ENCODE measurements around the gene NAV2.

Gene NAV2

DNA sequence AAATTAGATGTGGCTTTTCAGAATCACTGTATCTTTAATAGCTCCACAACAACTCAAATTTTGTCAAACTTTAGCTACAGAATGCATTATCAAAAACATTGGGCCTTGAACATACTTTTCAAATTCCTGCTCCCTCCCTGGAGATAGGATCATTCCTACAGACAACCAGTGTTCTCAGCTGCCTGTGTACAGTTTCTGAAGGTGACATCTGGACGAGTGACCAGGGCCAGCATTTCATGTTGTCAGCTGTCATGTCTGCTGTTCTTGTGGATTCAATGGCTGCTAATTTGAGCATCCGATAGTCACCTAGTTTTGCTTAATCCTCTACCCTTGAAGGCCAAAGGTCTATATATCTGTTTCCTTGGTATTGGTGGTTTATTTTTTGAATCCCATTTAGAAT lies 259.5 kb downstream of the NAV2 start:
- Histone ChIP-seq H3K27ac (ENCODE audit: insufficient read depth in 1 of 2, low read depth in 1 of 2, low read length in 2 of 2, poor library complexity in 1 of 2, severe bottlenecking in 2 of 2) (no peak overlapping the region), H3K36me3 (ENCODE audit: control insufficient read depth in 4 of 4, insufficient read depth in 4 of 4, low read length in 3 of 4) (no peaks in the 10 kb centered on the region), H3K4me1 (ENCODE audit: control extremely low read depth in 1 of 4, control insufficient read depth in 4 of 4, insufficient read depth in 4 of 4, low read length in 3 of 4) (no peaks in the 10 kb centered on the region), H3K27me3 (replicated peaks in 2 of 5; ENCODE audit: control insufficient read depth in 4 of 5, insufficient read depth in 5 of 5, low read length in 4 of 5) (peaks cover 0 to 6% (median 0%) of the 10 kb centered on the region in 5 experiments), H3K9me3 (ENCODE audit: control extremely low read depth in 1 of 5, control insufficient read depth in 4 of 5, insufficient read depth in 2 of 5, low read depth in 1 of 5, low read length in 4 of 5) (no peaks in the 10 kb centered on the region), H3K4me3 (ENCODE audit: control insufficient read depth in 1 of 7, extremely low read depth in 1 of 7, insufficient read depth in 4 of 7, low read depth in 2 of 7, low read length in 6 of 7) (no peak overlapping the region)
- POLR2A ChIA-PET, result no interaction called here
- CTCF ChIA-PET, result interaction anchor here (0.6 to 1.3 kb wide), 2 partner anchors 10 to 13 kb away, joined by 3 to 4 read pairs; no protein-coding TSS in a partner anchor
- DNase-seq, result no peak
- WGBS (ENCODE audit: insufficient coverage), result 100% methylated on average over 1 of the region's 2 CpGs

DNA sequence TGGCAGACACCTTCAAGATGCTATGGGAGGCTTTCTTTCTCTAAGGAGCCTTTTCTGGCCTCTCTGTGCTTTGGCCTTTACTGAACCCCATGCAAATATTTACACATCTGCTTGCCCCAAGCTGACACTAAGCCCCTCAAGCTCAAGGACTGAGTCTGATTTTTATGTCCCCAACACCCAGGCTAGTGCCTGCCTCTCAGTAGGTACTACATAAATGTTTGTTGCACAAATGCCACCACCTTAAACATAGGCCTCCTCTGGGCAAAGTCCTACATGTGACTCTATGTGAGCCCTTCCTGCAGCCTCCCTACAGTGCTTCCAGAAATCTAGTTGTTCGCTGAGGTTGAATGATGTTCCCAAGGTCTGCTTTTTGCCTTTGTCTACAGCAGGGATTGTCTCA lies 260.0 kb downstream of the NAV2 start:
- Histone ChIP-seq H3K9me3 (ENCODE audit: control extremely low read depth in 1 of 5, control insufficient read depth in 4 of 5, insufficient read depth in 2 of 5, low read depth in 1 of 5, low read length in 4 of 5) (no peaks in the 10 kb centered on the region), H3K4me1 (ENCODE audit: control extremely low read depth in 1 of 4, control insufficient read depth in 4 of 4, insufficient read depth in 4 of 4, low read length in 3 of 4) (no peaks in the 10 kb centered on the region), H3K27ac (ENCODE audit: insufficient read depth in 1 of 2, low read depth in 1 of 2, low read length in 2 of 2, poor library complexity in 1 of 2, severe bottlenecking in 2 of 2) (no peak overlapping the region), H3K4me3 (ENCODE audit: control insufficient read depth in 1 of 7, extremely low read depth in 1 of 7, insufficient read depth in 4 of 7, low read depth in 2 of 7, low read length in 6 of 7) (no peak overlapping the region), H3K36me3 (ENCODE audit: control insufficient read depth in 4 of 4, insufficient read depth in 4 of 4, low read length in 3 of 4) (no peaks in the 10 kb centered on the region), H3K27me3 (replicated peaks in 2 of 5; ENCODE audit: control insufficient read depth in 4 of 5, insufficient read depth in 5 of 5, low read length in 4 of 5) (peaks cover 0 to 5% (median 0%) of the 10 kb centered on the region in 5 experiments)
- 100% methylated on average over 1 of the region's 1 CpG for WGBS (ENCODE audit: insufficient coverage)
- ChIA-PET CTCF (interaction anchor here (0.6 kb wide), 1 partner anchor 13 kb away, joined by 4 read pairs; no protein-coding TSS in a partner anchor), POLR2A (no interaction called here)
- no peak for DNase-seq

DNA sequence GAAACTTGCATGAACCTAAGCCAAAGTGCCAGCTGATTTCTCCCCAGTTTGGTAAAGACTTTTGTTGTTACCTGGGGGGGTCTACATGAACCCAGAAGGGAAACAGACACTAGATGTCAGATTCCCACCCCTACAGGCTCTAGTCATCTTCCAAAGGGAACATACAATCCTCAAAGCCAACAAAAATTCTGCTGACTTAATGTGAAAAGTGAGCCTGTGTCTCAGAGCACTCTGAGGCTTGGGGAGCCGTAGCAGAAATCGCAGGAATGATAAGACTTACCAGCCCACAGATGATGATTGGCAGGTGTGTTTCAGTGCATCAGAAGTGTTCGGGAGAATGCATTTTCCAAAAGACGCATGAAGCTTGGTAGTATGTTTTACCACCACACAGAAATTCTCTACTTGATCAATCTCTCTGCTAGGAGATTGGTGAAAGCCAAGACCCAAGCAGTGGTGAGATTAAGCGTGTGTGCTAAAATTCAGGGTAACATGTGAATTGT lies 260.5 kb downstream of the NAV2 start:
- WGBS (ENCODE audit: insufficient coverage), result 100% methylated on average over 4 of the region's 5 CpGs
- ChIA-PET POLR2A (no interaction called here), CTCF (no interaction called here)
- Histone ChIP-seq H3K4me1 (ENCODE audit: control extremely low read depth in 1 of 4, control insufficient read depth in 4 of 4, insufficient read depth in 4 of 4, low read length in 3 of 4) (no peaks in the 10 kb centered on the region), H3K27me3 (replicated peaks in 2 of 5; ENCODE audit: control insufficient read depth in 4 of 5, insufficient read depth in 5 of 5, low read length in 4 of 5) (peaks cover 0 to 5% (median 0%) of the 10 kb centered on the region in 5 experiments), H3K9me3 (ENCODE audit: control extremely low read depth in 1 of 5, control insufficient read depth in 4 of 5, insufficient read depth in 2 of 5, low read depth in 1 of 5, low read length in 4 of 5) (no peaks in the 10 kb centered on the region), H3K4me3 (ENCODE audit: control insufficient read depth in 1 of 7, extremely low read depth in 1 of 7, insufficient read depth in 4 of 7, low read depth in 2 of 7, low read length in 6 of 7) (no peak overlapping the region), H3K36me3 (ENCODE audit: control insufficient read depth in 4 of 4, insufficient read depth in 4 of 4, low read length in 3 of 4) (no peaks in the 10 kb centered on the region), H3K27ac (ENCODE audit: insufficient read depth in 1 of 2, low read depth in 1 of 2, low read length in 2 of 2, poor library complexity in 1 of 2, severe bottlenecking in 2 of 2) (no peak overlapping the region)
- DNase-seq, result no peak

DNA sequence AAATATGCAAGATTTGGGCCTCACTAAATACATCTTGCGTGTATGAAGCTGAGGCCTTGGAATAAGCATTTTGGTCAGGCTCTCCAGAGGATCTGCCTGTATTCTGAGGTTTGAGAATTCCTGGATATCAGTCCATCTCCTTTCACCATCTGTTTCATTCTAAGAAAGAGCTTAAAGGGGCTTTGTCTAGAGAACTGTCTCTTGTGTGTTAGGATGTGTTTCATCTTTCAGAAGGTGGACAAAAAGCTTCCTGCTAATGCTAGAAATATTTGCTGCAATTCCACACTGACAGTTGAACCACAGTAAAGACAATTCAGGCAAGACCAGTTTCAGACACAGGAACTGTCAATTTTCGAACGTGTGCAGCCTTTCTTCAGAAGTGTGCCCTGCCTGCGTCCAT lies 262.2 kb downstream of the NAV2 start:
- WGBS (ENCODE audit: insufficient coverage), result 100% methylated on average over 1 of the region's 4 CpGs
- peak overlapping the region in 1 of 2 experiments; percentile 36 for H3K27ac ChIP-seq (ENCODE audit: insufficient read depth in 1 of 2, low read depth in 1 of 2, low read length in 2 of 2, poor library complexity in 1 of 2, severe bottlenecking in 2 of 2)
- peaks cover 0 to 8% (median 0%) of the 10 kb centered on the region in 5 experiments for H3K27me3 ChIP-seq (replicated peaks in 2 of 5; ENCODE audit: control insufficient read depth in 4 of 5, insufficient read depth in 5 of 5, low read length in 4 of 5)
- no peaks in the 10 kb centered on the region for H3K4me1 ChIP-seq (ENCODE audit: control extremely low read depth in 1 of 4, control insufficient read depth in 4 of 4, insufficient read depth in 4 of 4, low read length in 3 of 4)
- no peak for DNase-seq
- H3K4me3 ChIP-seq (ENCODE audit: control insufficient read depth in 1 of 7, extremely low read depth in 1 of 7, insufficient read depth in 4 of 7, low read depth in 2 of 7, low read length in 6 of 7), result no peak overlapping the region
- H3K9me3 ChIP-seq (ENCODE audit: control extremely low read depth in 1 of 5, control insufficient read depth in 4 of 5, insufficient read depth in 2 of 5, low read depth in 1 of 5, low read length in 4 of 5), result no peaks in the 10 kb centered on the region
- ChIA-PET POLR2A (no interaction called here), CTCF (no interaction called here)
- no peaks in the 10 kb centered on the region for H3K36me3 ChIP-seq (ENCODE audit: control insufficient read depth in 4 of 4, insufficient read depth in 4 of 4, low read length in 3 of 4)

DNA sequence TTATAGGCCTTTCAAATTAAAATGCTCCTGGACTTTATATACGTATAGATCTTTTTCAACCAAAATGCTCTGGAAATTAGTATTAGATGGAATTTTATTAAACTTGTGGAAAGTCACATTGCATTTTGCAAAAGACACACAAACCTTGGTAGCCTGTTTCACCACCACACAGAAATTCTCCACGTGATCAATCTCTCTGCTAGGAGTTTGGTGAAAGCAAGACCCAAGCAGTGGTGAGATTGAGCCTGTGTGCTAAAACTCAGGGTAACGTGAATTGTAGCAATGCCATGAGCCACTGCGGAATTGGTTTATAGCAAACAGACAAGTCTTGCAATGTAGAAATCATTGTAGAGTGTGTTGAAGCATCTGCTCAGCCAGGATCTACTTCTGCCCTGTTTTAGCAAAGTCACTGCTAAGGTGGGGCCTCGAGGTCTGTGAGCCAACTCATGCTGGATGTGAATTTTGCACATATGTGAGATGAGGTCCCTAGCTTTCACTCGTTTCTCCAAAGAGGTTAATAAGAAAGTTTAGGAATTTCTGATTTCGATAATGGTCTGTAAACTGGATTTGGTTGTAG lies 262.9 kb downstream of the NAV2 start:
- 92% methylated on average over 3 of the region's 7 CpGs for WGBS (ENCODE audit: insufficient coverage)
- CTCF ChIA-PET, result no interaction called here
- no peak for DNase-seq
- Histone ChIP-seq H3K27ac (ENCODE audit: insufficient read depth in 1 of 2, low read depth in 1 of 2, low read length in 2 of 2, poor library complexity in 1 of 2, severe bottlenecking in 2 of 2) (peak overlapping the region in 1 of 2 experiments; percentile 36), H3K4me3 (ENCODE audit: control insufficient read depth in 1 of 7, extremely low read depth in 1 of 7, insufficient read depth in 4 of 7, low read depth in 2 of 7, low read length in 6 of 7) (no peak overlapping the region), H3K9me3 (ENCODE audit: control extremely low read depth in 1 of 5, control insufficient read depth in 4 of 5, insufficient read depth in 2 of 5, low read depth in 1 of 5, low read length in 4 of 5) (no peaks in the 10 kb centered on the region), H3K36me3 (ENCODE audit: control insufficient read depth in 4 of 4, insufficient read depth in 4 of 4, low read length in 3 of 4) (no peaks in the 10 kb centered on the region), H3K27me3 (replicated peaks in 2 of 5; ENCODE audit: control insufficient read depth in 4 of 5, insufficient read depth in 5 of 5, low read length in 4 of 5) (peaks cover 0 to 8% (median 0%) of the 10 kb centered on the region in 5 experiments), H3K4me1 (ENCODE audit: control extremely low read depth in 1 of 4, control insufficient read depth in 4 of 4, insufficient read depth in 4 of 4, low read length in 3 of 4) (no peaks in the 10 kb centered on the region)
- POLR2A ChIA-PET, result no interaction called here

DNA sequence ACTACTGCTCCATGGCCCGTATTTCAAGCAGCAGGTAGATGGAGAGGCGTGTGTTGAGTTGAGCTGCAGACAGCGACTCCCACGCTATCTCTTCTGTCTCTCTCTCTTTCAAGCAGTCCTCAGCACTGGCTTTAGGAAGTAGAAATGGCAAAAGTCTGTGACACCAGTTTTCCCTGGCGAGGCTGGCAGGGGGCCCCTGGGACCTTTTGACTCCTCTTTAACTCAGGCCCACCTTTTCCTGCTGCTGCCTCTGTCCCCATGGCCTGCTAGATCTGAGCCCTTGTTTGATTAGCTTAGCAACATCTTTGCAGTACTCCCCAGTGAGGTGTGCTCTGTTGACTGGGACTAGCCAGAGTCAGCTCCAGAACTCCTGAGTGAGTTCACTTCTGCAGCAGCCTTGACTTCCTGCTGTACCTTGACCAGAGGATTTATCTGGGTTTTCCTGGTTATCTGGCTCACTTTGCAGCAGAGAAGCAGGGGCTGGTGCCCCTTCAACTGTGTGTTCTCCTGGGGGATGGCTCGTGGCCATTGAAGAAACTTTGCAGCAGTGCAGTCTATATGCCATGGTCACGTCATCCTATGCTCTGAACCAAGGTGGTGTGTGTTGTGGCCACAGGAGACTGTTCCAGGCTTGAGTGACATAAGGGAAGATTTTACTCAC lies 263.8 kb downstream of the NAV2 start:
- Histone ChIP-seq H3K4me3 (ENCODE audit: control insufficient read depth in 1 of 7, extremely low read depth in 1 of 7, insufficient read depth in 4 of 7, low read depth in 2 of 7, low read length in 6 of 7) (no peak overlapping the region), H3K4me1 (ENCODE audit: control extremely low read depth in 1 of 4, control insufficient read depth in 4 of 4, insufficient read depth in 4 of 4, low read length in 3 of 4) (no peaks in the 10 kb centered on the region), H3K9me3 (ENCODE audit: control extremely low read depth in 1 of 5, control insufficient read depth in 4 of 5, insufficient read depth in 2 of 5, low read depth in 1 of 5, low read length in 4 of 5) (no peaks in the 10 kb centered on the region), H3K27ac (ENCODE audit: insufficient read depth in 1 of 2, low read depth in 1 of 2, low read length in 2 of 2, poor library complexity in 1 of 2, severe bottlenecking in 2 of 2) (peak overlapping the region in 1 of 2 experiments; percentile 22), H3K36me3 (ENCODE audit: control insufficient read depth in 4 of 4, insufficient read depth in 4 of 4, low read length in 3 of 4) (no peaks in the 10 kb centered on the region), H3K27me3 (replicated peaks in 2 of 5; ENCODE audit: control insufficient read depth in 4 of 5, insufficient read depth in 5 of 5, low read length in 4 of 5) (peaks cover 0 to 8% (median 0%) of the 10 kb centered on the region in 5 experiments)
- WGBS (ENCODE audit: insufficient coverage), result 97% methylated on average over 6 of the region's 7 CpGs
- POLR2A ChIA-PET, result no interaction called here
- no peak for DNase-seq
- CTCF ChIA-PET, result no interaction called here

DNA sequence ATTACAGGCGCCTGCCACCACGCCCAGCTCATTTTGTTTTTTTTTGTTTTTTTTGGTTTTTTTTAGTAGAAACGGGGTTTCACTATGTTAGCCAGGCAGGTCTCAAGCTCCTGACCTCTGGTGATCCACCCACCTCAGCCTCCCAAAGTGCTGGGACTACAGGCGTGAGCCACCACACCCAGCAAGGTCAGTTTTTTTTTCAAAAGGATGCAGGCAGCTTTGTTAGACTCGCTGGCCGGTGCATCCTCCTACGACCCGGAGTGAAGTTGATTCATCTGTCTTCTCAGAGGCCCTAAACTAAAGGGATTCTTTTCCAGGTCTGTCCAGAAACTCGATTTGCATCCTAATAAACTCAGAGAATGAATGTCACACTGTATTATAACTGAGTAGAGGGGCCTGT lies 265.3 kb downstream of the NAV2 start:
- Histone ChIP-seq H3K36me3 (ENCODE audit: control insufficient read depth in 4 of 4, insufficient read depth in 4 of 4, low read length in 3 of 4) (no peaks in the 10 kb centered on the region), H3K4me3 (ENCODE audit: control insufficient read depth in 1 of 7, extremely low read depth in 1 of 7, insufficient read depth in 4 of 7, low read depth in 2 of 7, low read length in 6 of 7) (no peak overlapping the region), H3K27me3 (replicated peaks in 2 of 5; ENCODE audit: control insufficient read depth in 4 of 5, insufficient read depth in 5 of 5, low read length in 4 of 5) (peaks cover 0 to 5% (median 0%) of the 10 kb centered on the region in 5 experiments), H3K27ac (ENCODE audit: insufficient read depth in 1 of 2, low read depth in 1 of 2, low read length in 2 of 2, poor library complexity in 1 of 2, severe bottlenecking in 2 of 2) (peak overlapping the region in 1 of 2 experiments; percentile 46), H3K9me3 (ENCODE audit: control extremely low read depth in 1 of 5, control insufficient read depth in 4 of 5, insufficient read depth in 2 of 5, low read depth in 1 of 5, low read length in 4 of 5) (no peaks in the 10 kb centered on the region), H3K4me1 (ENCODE audit: control extremely low read depth in 1 of 4, control insufficient read depth in 4 of 4, insufficient read depth in 4 of 4, low read length in 3 of 4) (no peaks in the 10 kb centered on the region)
- ChIA-PET POLR2A (no interaction called here), CTCF (interaction anchor here (0.6 kb wide), 1 partner anchor 195 kb away, joined by 3 read pairs; no protein-coding TSS in a partner anchor)
- WGBS (ENCODE audit: insufficient coverage), result 92% methylated on average over 5 of the region's 9 CpGs
- no peak for DNase-seq
